ENCODE results near the gene CAPG.
"Not testable (repeated sequence)": the region's sequence is repeated elsewhere in the genome, so short reads cannot be mapped to it uniquely, and the experiment has no call there.

CAPG gene

GRCh38 chr2:85383151-85383550 is 27.0 kb downstream of the CAPG start:
- H3K4me1 ChIP-seq (ENCODE audit: control insufficient read depth, insufficient read depth, low read length); DNase-seq (ENCODE audit: low read depth, low spot score); H3K9me3 ChIP-seq (ENCODE audit: control insufficient read depth, insufficient read depth, low read length); H3K4me3 ChIP-seq (ENCODE audit: low read length); H3K27me3 ChIP-seq (ENCODE audit: control insufficient read depth, insufficient read depth, low read length); H3K27ac ChIP-seq (ENCODE audit: low read length); H3K36me3 ChIP-seq (ENCODE audit: control insufficient read depth, insufficient read depth, low read length): not testable (repeated sequence)
- no CpG with 5 or more reads among the region's 5 CpGs for WGBS (ENCODE audit: insufficient coverage, insufficient read length)

DNA sequence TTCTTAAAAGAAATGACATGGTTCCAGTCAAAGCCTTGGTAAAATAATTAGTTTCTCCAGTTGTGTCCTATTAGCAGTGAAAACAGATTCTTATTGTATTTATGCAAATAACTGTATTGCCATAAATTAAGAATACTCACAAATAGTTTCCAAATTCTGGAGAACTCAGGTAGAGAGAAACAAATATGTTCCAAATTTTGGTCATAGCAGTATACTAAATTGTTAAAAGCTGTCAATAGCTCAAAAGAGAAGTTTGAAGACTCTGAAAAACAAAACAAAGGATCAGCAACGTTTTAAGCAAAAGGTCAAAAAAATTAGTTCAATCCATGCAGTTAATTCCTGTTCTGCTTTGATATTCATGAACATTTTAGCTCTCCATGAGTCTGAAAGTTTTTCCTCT is 30.1 kb downstream of the CAPG start:
- Histone ChIP-seq H3K9me3 (ENCODE audit: control insufficient read depth, insufficient read depth, low read length) (no peaks in the 10 kb centered on the region), H3K4me3 (ENCODE audit: low read length) (no peak overlapping the region), H3K27me3 (ENCODE audit: control insufficient read depth, insufficient read depth, low read length) (no peaks in the 10 kb centered on the region), H3K36me3 (ENCODE audit: control insufficient read depth, insufficient read depth, low read length) (no peaks in the 10 kb centered on the region), H3K4me1 (ENCODE audit: control insufficient read depth, insufficient read depth, low read length) (no peaks in the 10 kb centered on the region), H3K27ac (ENCODE audit: low read length) (no peak overlapping the region)
- DNase-seq (ENCODE audit: low read depth, low spot score), result no peak
- WGBS (ENCODE audit: insufficient coverage, insufficient read length), result no CpG with 5 or more reads among the region's 1 CpG

DNA sequence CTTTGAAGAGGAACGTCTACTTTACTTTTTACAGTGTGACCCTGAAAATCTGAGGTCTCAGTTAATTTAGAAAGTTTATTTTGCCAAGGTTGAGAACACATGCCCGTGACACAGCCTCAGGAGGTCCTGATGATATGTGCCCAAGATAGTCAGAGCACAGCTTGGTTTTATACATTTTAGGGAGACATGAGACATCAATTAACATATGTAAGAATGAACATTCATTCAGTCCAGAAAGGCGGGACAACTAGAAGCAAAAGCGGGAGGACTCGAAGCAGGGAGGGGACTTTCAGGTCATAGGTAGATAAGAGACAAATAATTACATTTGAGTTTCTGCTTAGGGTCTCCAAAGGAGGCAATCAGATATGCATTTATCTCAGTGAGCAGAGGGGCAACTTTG is 31.9 kb downstream of the CAPG start:
- H3K27me3 ChIP-seq (ENCODE audit: control insufficient read depth, insufficient read depth, low read length), result no peaks in the 10 kb centered on the region
- H3K36me3 ChIP-seq (ENCODE audit: control insufficient read depth, insufficient read depth, low read length), result no peaks in the 10 kb centered on the region
- H3K4me3 ChIP-seq (ENCODE audit: low read length), result no peak overlapping the region
- no peaks in the 10 kb centered on the region for H3K9me3 ChIP-seq (ENCODE audit: control insufficient read depth, insufficient read depth, low read length)
- DNase-seq (ENCODE audit: low read depth, low spot score), result no peak
- no peaks in the 10 kb centered on the region for H3K4me1 ChIP-seq (ENCODE audit: control insufficient read depth, insufficient read depth, low read length)
- WGBS (ENCODE audit: insufficient coverage, insufficient read length), result no CpG with 5 or more reads among the region's 5 CpGs
- H3K27ac ChIP-seq (ENCODE audit: low read length), result no peak overlapping the region

DNA sequence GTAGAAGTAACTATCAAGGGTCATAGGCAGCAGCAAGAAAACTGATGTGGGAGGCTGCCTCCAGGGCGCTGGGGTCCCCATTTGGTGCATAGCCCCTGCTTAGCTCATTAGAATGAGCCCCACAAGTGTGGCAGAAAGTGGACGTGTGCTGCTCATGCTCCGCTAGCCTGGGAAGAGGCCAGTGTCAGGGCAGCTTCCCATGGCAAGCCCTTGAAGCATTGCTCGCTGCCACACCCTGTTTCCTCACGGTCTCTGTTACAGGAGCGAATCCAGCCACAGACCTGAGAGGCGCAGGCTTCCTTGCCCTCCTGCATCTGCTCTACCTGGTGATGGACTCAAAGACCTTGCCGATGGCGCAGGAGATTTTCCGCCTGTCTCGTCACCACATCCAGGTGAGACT is 33.1 kb downstream of the CAPG start:
- DNase-seq (ENCODE audit: low read depth, low spot score), result no peak
- H3K27ac ChIP-seq (ENCODE audit: low read length), result no peak overlapping the region
- H3K27me3 ChIP-seq (ENCODE audit: control insufficient read depth, insufficient read depth, low read length), result no peaks in the 10 kb centered on the region
- H3K36me3 ChIP-seq (ENCODE audit: control insufficient read depth, insufficient read depth, low read length), result no peaks in the 10 kb centered on the region
- H3K4me1 ChIP-seq (ENCODE audit: control insufficient read depth, insufficient read depth, low read length), result no peaks in the 10 kb centered on the region
- WGBS (ENCODE audit: insufficient coverage, insufficient read length), result no CpG with 5 or more reads among the region's 11 CpGs
- no peaks in the 10 kb centered on the region for H3K9me3 ChIP-seq (ENCODE audit: control insufficient read depth, insufficient read depth, low read length)
- H3K4me3 ChIP-seq (ENCODE audit: low read length), result no peak overlapping the region

DNA sequence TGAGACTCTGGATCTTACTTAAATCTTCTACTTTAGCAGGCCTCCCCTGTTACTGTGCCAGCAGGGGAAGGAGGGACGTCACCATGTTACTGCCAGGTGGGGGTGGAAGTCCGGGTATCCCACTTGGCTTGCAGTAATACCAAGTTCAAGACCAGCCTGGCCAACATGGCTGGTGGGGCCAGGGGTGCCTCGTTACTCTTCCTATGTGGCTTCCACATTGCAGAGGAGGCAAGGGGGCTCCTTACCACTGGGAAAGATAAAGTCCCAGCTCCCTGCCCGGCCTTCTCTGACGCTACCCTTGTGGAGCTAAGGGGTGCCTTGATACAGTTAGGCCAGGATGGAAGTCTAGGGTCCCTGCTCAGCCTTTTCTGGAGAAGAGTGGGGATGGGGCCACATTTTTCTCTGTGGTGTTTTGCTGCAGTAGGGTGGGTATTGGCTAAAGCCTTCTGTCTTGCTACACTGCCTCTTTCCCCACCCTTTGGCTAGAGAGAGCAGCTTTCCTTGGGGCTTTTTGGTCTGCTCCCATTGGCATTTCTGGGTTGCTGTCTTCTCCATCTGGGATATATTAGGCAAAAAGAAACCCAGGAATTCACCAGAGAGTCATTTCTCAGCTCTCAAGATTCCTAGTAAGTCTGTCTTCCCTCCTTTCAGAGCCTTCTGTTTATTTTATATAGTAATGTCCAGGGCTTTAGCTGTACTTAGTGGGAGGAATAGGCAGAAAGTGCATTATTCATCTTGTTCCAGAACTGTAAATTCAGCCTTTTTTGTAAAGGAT is 33.7 kb downstream of the CAPG start:
- no peak overlapping the region for H3K4me3 ChIP-seq (ENCODE audit: low read length)

DNA sequence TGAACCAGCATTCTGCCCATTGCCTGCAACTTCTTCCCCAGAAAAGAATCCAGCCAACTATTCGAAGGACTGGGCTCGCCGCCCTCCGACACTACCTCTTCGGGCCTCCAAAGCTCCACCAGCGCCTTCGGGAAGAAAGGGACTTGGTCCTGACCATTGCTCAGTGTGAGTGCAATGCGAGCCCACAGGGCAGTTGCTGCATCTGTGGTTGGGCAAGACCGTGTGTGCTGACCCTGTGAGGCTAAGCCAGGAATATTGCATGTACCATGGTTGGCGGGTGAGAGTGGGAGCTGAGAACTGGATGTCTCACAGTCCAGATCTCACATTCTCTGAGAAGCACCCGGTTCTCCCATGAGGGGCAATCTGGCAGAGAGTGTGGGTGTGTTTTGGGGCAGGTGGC is 39.1 kb downstream of the CAPG start:
- H3K27ac ChIP-seq (ENCODE audit: low read length), result no peak overlapping the region

More for the DNA sequence above, 33.7 kb downstream of the CAPG start:
- no peak for DNase-seq (ENCODE audit: low read depth, low spot score)
- no CpG with 5 or more reads among the region's 5 CpGs for WGBS (ENCODE audit: insufficient coverage, insufficient read length)
- H3K4me1 ChIP-seq (ENCODE audit: control insufficient read depth, insufficient read depth, low read length), result no peaks in the 10 kb centered on the region
- no peaks in the 10 kb centered on the region for H3K9me3 ChIP-seq (ENCODE audit: control insufficient read depth, insufficient read depth, low read length)
- no peaks in the 10 kb centered on the region for H3K27me3 ChIP-seq (ENCODE audit: control insufficient read depth, insufficient read depth, low read length)
- no peaks in the 10 kb centered on the region for H3K36me3 ChIP-seq (ENCODE audit: control insufficient read depth, insufficient read depth, low read length)
- no peak overlapping the region for H3K27ac ChIP-seq (ENCODE audit: low read length)

DNA sequence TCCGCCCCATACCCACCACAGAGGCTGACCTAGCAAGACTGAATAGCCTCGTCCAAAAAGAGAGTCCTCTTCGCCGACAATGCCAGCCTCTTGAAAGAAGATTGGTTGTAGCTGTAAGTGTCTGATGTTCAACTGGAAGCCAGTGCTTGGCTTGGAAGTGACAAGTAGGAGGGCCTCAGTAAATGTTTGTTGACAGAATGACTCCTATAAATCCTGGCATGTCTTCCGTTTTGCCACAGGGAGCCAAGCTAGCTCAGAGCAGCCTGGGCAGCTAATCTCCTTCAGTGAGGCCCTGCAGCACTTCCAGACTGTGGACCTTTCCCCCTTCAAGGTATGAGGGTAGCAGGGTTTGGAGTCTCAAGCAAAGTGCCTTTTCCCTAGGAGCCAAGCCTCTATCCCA is 40.7 kb downstream of the CAPG start:
- no peak for DNase-seq (ENCODE audit: low read depth, low spot score)
- Histone ChIP-seq H3K27ac (ENCODE audit: low read length) (no peak overlapping the region), H3K27me3 (ENCODE audit: control insufficient read depth, insufficient read depth, low read length) (no peaks in the 10 kb centered on the region), H3K4me1 (ENCODE audit: control insufficient read depth, insufficient read depth, low read length) (no peaks in the 10 kb centered on the region), H3K4me3 (ENCODE audit: low read length) (no peak overlapping the region), H3K9me3 (ENCODE audit: control insufficient read depth, insufficient read depth, low read length) (no peaks in the 10 kb centered on the region), H3K36me3 (ENCODE audit: control insufficient read depth, insufficient read depth, low read length) (no peaks in the 10 kb centered on the region)
- WGBS (ENCODE audit: insufficient coverage, insufficient read length), result no CpG with 5 or more reads among the region's 5 CpGs

More for the DNA sequence above, 39.1 kb downstream of the CAPG start:
- H3K9me3 ChIP-seq (ENCODE audit: control insufficient read depth, insufficient read depth, low read length), result no peaks in the 10 kb centered on the region
- no peak for DNase-seq (ENCODE audit: low read depth, low spot score)
- no peak overlapping the region for H3K4me3 ChIP-seq (ENCODE audit: low read length)
- no peaks in the 10 kb centered on the region for H3K4me1 ChIP-seq (ENCODE audit: control insufficient read depth, insufficient read depth, low read length)
- WGBS (ENCODE audit: insufficient coverage, insufficient read length), result no CpG with 5 or more reads among the region's 11 CpGs
- no peaks in the 10 kb centered on the region for H3K36me3 ChIP-seq (ENCODE audit: control insufficient read depth, insufficient read depth, low read length)
- H3K27me3 ChIP-seq (ENCODE audit: control insufficient read depth, insufficient read depth, low read length), result no peaks in the 10 kb centered on the region

DNA sequence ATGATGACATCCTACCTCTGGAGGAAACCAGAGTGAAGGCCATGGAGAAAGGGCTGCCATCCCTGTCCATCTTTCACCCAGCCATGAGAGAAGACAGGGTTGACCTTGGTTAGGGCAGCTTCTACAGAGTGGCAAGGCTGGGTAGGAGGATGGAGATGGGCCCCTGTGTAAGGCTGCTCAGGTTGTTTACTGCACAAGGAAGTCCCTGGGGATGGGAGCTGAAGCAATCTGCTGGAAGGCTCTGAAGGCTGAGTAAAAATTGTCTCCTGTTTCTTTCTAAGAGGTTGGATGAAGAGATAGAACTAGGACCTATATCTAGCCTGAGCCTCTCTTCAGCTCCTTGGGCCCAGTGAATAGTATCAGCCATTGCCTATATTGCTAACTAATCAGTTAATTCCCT is 41.2 kb downstream of the CAPG start:
- Histone ChIP-seq H3K4me3 (ENCODE audit: low read length) (no peak overlapping the region), H3K36me3 (ENCODE audit: control insufficient read depth, insufficient read depth, low read length) (no peaks in the 10 kb centered on the region), H3K4me1 (ENCODE audit: control insufficient read depth, insufficient read depth, low read length) (no peaks in the 10 kb centered on the region), H3K27ac (ENCODE audit: low read length) (no peak overlapping the region), H3K9me3 (ENCODE audit: control insufficient read depth, insufficient read depth, low read length) (no peaks in the 10 kb centered on the region), H3K27me3 (ENCODE audit: control insufficient read depth, insufficient read depth, low read length) (no peaks in the 10 kb centered on the region)
- DNase-seq (ENCODE audit: low read depth, low spot score), result no peak

GRCh38 chr2:85367180-85367579 is 43.0 kb downstream of the CAPG start:
- Histone ChIP-seq H3K4me3 (ENCODE audit: low read length) (no peak overlapping the region), H3K4me1 (ENCODE audit: control insufficient read depth, insufficient read depth, low read length) (no peaks in the 10 kb centered on the region), H3K9me3 (ENCODE audit: control insufficient read depth, insufficient read depth, low read length) (no peaks in the 10 kb centered on the region), H3K27ac (ENCODE audit: low read length) (no peak overlapping the region), H3K27me3 (ENCODE audit: control insufficient read depth, insufficient read depth, low read length) (no peaks in the 10 kb centered on the region), H3K36me3 (ENCODE audit: control insufficient read depth, insufficient read depth, low read length) (no peaks in the 10 kb centered on the region)
- no CpG with 5 or more reads among the region's 5 CpGs for WGBS (ENCODE audit: insufficient coverage, insufficient read length)
- DNase-seq (ENCODE audit: low read depth, low spot score), result no peak

GRCh38 chr2:85362653-85363387 is 47.3 kb downstream of the CAPG start:
- not testable (repeated sequence) for DNase-seq (ENCODE audit: low read depth, low spot score); H3K27ac ChIP-seq (ENCODE audit: low read length); H3K4me1 ChIP-seq (ENCODE audit: control insufficient read depth, insufficient read depth, low read length); H3K4me3 ChIP-seq (ENCODE audit: low read length); H3K36me3 ChIP-seq (ENCODE audit: control insufficient read depth, insufficient read depth, low read length); H3K27me3 ChIP-seq (ENCODE audit: control insufficient read depth, insufficient read depth, low read length); H3K9me3 ChIP-seq (ENCODE audit: control insufficient read depth, insufficient read depth, low read length)
- no CpG with 5 or more reads among the region's 5 CpGs for WGBS (ENCODE audit: insufficient coverage, insufficient read length)

- H3K27ac ChIP-seq (ENCODE audit: low read length), result no peak overlapping the region
- H3K36me3 ChIP-seq (ENCODE audit: control insufficient read depth, insufficient read depth, low read length), result no peaks in the 10 kb centered on the region
- H3K27me3 ChIP-seq (ENCODE audit: control insufficient read depth, insufficient read depth, low read length), result no peaks in the 10 kb centered on the region
- no peak overlapping the region for H3K4me3 ChIP-seq (ENCODE audit: low read length)
- H3K4me1 ChIP-seq (ENCODE audit: control insufficient read depth, insufficient read depth, low read length), result 0 out of 2 replicates have a peak, but pooled peaks cover 3% of the 10 kb centered on the region
- no peak for DNase-seq (ENCODE audit: low read depth, low spot score)
- H3K9me3 ChIP-seq (ENCODE audit: control insufficient read depth, insufficient read depth, low read length), result no peaks in the 10 kb centered on the region
- WGBS (ENCODE audit: insufficient coverage, insufficient read length), result no CpG with 5 or more reads among the region's 3 CpGs
Observed at GRCh38 chr2:85357736-85358135, 52.4 kb downstream of the CAPG start.

All from iPS DF 6.9 (cell line).